Endothelial cell of umbilical vein (primary cell): ENCODE data around the gene SEMA3G. TPM values are rescaled to one million over a fixed set of nuclear protein-coding genes. Genes with fewer than 3 reads are reported as not detected.

Source experiments
- BruUV-seq: library from RNA; stranded (reverse); fragments of 400-500 nt; replicated peaks from 2 replicates; lab custom pipeline; 2021; lab: Mats Ljungman, UMichigan
- CTCF ChIA-PET: fragments of 300-600, 350-600 bp; sonication (Branson Sonifier 250); formaldehyde crosslinking; loops from one replicate; lab custom pipeline; 2021; ENCODE audit warnings: antibody characterized with exemption, inconsistent platforms; lab: Charles Lee
- POLR2A ChIA-PET: fragments of 300-600, 350-600 bp; sonication (Branson Sonifier 250); formaldehyde crosslinking; loops from one replicate; lab custom pipeline; 2021; ENCODE audit warnings: antibody characterized with exemption, inconsistent platforms; lab: Charles Lee
- DNase-seq: peaks from one replicate; pipeline ENCODE4 v3.0.0-alpha.2; 2011; ENCODE audit warnings: low read depth, low spot score
- FAIRE-seq: peaks from 2 replicates; lab custom pipeline; 2011; peaks lifted over from hg19 to GRCh38; lab: Jason Lieb, UNC
- H2AFZ ChIP-seq: 2 replicates; pipeline ENCODE4 v1.6.0; 2012; ENCODE audit warnings: low read depth, low read length, control low read depth, inconsistent platforms
- H3K27ac ChIP-seq: 2 replicates; pipeline ENCODE4 v1.5.1; 2011; ENCODE audit warnings: low read depth, mild to moderate bottlenecking, control low read depth, low read length, moderate library complexity; ENCODE audit not compliant: insufficient read depth
- H3K27me3 ChIP-seq, 2 experiments: 2 replicates each; pipeline versions ENCODE4 v1.6.0 to v1.6.1; 2011; ENCODE audit warnings: low read length in 2 of 2, mixed read lengths in 1 of 2; ENCODE audit not compliant: control insufficient read depth in 2 of 2, insufficient read depth in 2 of 2
- H3K36me3 ChIP-seq, 2 experiments: 2 replicates in 1 of 2; 3 replicates in 1 of 2; pipeline ENCODE4 v1.5.1; 2011; ENCODE audit warnings: low read length in 2 of 2, mild to moderate bottlenecking in 1 of 2, moderate library complexity in 1 of 2; ENCODE audit not compliant: control insufficient read depth in 2 of 2, insufficient read depth in 2 of 2; ENCODE audit errors: extremely low read depth in 1 of 2
- H3K4me1 ChIP-seq: 3 replicates; pipeline ENCODE4 v1.5.1; 2011; ENCODE audit warnings: mild to moderate bottlenecking, low read length; ENCODE audit not compliant: control insufficient read depth, insufficient read depth; ENCODE audit errors: extremely low read depth
- H3K4me2 ChIP-seq: 2 replicates; pipeline ENCODE4 v1.6.1; 2011; ENCODE audit warnings: low read length, control low read depth, mixed read lengths; ENCODE audit not compliant: insufficient read depth
- H3K4me3 ChIP-seq, 3 experiments: fragments of 200-600 bp in 1 of 3; sonication (generic), shearing (Covaris generic) in 1 of 3; replicated peaks in 1 of 3; 2 replicates each; pipeline ENCODE4 v1.5.1; 2011 to 2016; ENCODE audit warnings: control low read depth in 3 of 3, low read length in 3 of 3, mild to moderate bottlenecking in 2 of 3, inconsistent platforms in 1 of 3, low read depth in 1 of 3, moderate library complexity in 1 of 3; ENCODE audit not compliant: insufficient read depth in 1 of 3
- H3K79me2 ChIP-seq: 2 replicates; pipeline ENCODE4 v1.6.0; 2012; ENCODE audit warnings: low read length, inconsistent platforms; ENCODE audit not compliant: control insufficient read depth, insufficient read depth
- H3K9ac ChIP-seq: replicated peaks from 2 replicates; pipeline ENCODE3; 2011; ENCODE audit warnings: low read length, control low read depth; ENCODE audit not compliant: insufficient read depth; ENCODE audit errors: extremely low read depth
- H3K9me1 ChIP-seq: replicated peaks from 3 replicates; pipeline ENCODE4 v1.6.0; 2011; ENCODE audit warnings: mild to moderate bottlenecking, low read length; ENCODE audit not compliant: control insufficient read depth, insufficient read depth; ENCODE audit errors: extremely low read depth
- H3K9me3 ChIP-seq: replicated peaks from 2 replicates; pipeline ENCODE4 v1.5.1; 2012; ENCODE audit warnings: low read length, inconsistent platforms; ENCODE audit not compliant: control insufficient read depth, insufficient read depth
- H4K20me1 ChIP-seq: replicated peaks from 2 replicates; pipeline ENCODE3; 2011; ENCODE audit warnings: mild to moderate bottlenecking, low read length; ENCODE audit not compliant: control insufficient read depth, insufficient read depth; ENCODE audit errors: extremely low read depth
- EZH2 ChIP-seq: IDR thresholded peaks from 2 replicates; pipeline ENCODE4 v1.6.1; 2012; ENCODE audit warnings: borderline replicate concordance, low read depth, mild to moderate bottlenecking, moderate library complexity, low read length, inconsistent platforms; ENCODE audit not compliant: severe bottlenecking
- FOS ChIP-seq: IDR thresholded peaks from 2 replicates; pipeline ENCODE4 v1.6.1; 2011; ENCODE audit warnings: mild to moderate bottlenecking, low read length, moderate library complexity, borderline replicate concordance; ENCODE audit not compliant: insufficient read depth
- GATA2 ChIP-seq: IDR thresholded peaks from 2 replicates; pipeline ENCODE4 v1.7.0; 2011; ENCODE audit warnings: low read depth, mild to moderate bottlenecking, moderate library complexity, mixed read lengths, low read length; ENCODE audit not compliant: insufficient read length, insufficient read depth
- JUN ChIP-seq: IDR thresholded peaks from 2 replicates; pipeline ENCODE4 v1.6.1; 2011; ENCODE audit warnings: borderline replicate concordance, low read depth; ENCODE audit not compliant: insufficient read length, insufficient read depth
- MAX ChIP-seq: IDR thresholded peaks from 2 replicates; pipeline ENCODE4 v1.6.1; 2011; ENCODE audit not compliant: insufficient read depth, insufficient read length
- MYC ChIP-seq: IDR thresholded peaks from one replicate; pipeline ENCODE4 v1.6.1; 2011; ENCODE audit warnings: mild to moderate bottlenecking, low read depth, low read length
- POLR2A ChIP-seq: IDR thresholded peaks from 2 replicates; pipeline ENCODE4 v1.6.1; 2012; ENCODE audit warnings: low read depth, mild to moderate bottlenecking, control low read depth, low read length
- POLR2AphosphoS5 ChIP-seq: IDR thresholded peaks from 2 replicates; pipeline ENCODE4 v1.6.1; 2012; ENCODE audit warnings: low read depth, mild to moderate bottlenecking, control low read depth, low read length, moderate library complexity; ENCODE audit not compliant: insufficient read depth
- dilution Hi-C: fragments of 300-500 bp; cut with MboI; formaldehyde crosslinking; loops from one replicate; pipeline ENCODE4 v1.15.0; 2019; ENCODE audit warnings: low sequenced_read_pairs; ENCODE audit not compliant: extremely low pct_ligation_motif_present
- intact Hi-C: fragments of 100-400 bp; cut with micrococcal nuclease; formaldehyde crosslinking; loops from one replicate; pipeline ENCODE4 v1.10.0; 2022
- polyA plus RNA-seq, 4 experiments: library from polyadenylated mRNA; depleted of rRNA in 3 of 4; stranded (reverse) in 3 of 4; unstranded in 1 of 4; fragments of >200 nt; gene quantifications; 2 replicates each; pipeline versions ENCODE4 v1.2.1 to v1.2.3, GENCODE V29; 2011 to 2012; ENCODE audit warnings: missing spikeins in 1 of 4
- total RNA-seq: library from RNA; stranded (reverse); gene quantifications from 2 replicates; pipeline ENCODE4 v1.2.3, GENCODE V29; 2021
- TF ChIP-seq, protein P1 (sequence below), 2 donors: IDR thresholded peaks; 1 replicate in 1 of 2; 2 replicates in 1 of 2; pipeline ENCODE4 v1.5.1; 2011; ENCODE audit warnings: low read length in 2 of 2, mild to moderate bottlenecking in 2 of 2, moderate library complexity in 2 of 2, control low read depth in 1 of 2, inconsistent platforms in 1 of 2, low read depth in 1 of 2; ENCODE audit not compliant: insufficient read depth in 1 of 2; ENCODE audit errors: extremely low read depth in 1 of 2

SEMA3G gene
- total and polyA plus RNA-seq, 2 donors (not counting 3 experiments of a cell fraction or from before 2014, with no cell fraction given): 22.6 to 27.9 TPM

GRCh38 chr3:52396011-52396906 is 48.6 kb downstream of the SEMA3G start:
- FAIRE-seq (no peak), DNase-seq (no peak)
- Histone ChIP-seq H4K20me1 (no peaks in the 10 kb centered on the region), H2AFZ (no peak overlapping the region), H3K9ac (no peak overlapping the region), H3K4me3 (no peak overlapping the region), H3K79me2 (no peaks in the 10 kb centered on the region), H3K9me1 (no peaks in the 10 kb centered on the region), H3K36me3 (peaks cover 0 to 4% of the 10 kb centered on the region in 2 experiments), H3K27ac (no peak overlapping the region), H3K4me1 (no peaks in the 10 kb centered on the region), H3K4me2 (no peak overlapping the region), H3K27me3 (no peaks in the 10 kb centered on the region), H3K9me3 (no peaks in the 10 kb centered on the region)
- intact Hi-C loops: no loop called here
- POLR2A ChIA-PET: no interaction called here
- dilution Hi-C loops: no loop called here
- no peak for TF ChIP-seq POLR2A
- TF ChIP-seq, protein P1, sequence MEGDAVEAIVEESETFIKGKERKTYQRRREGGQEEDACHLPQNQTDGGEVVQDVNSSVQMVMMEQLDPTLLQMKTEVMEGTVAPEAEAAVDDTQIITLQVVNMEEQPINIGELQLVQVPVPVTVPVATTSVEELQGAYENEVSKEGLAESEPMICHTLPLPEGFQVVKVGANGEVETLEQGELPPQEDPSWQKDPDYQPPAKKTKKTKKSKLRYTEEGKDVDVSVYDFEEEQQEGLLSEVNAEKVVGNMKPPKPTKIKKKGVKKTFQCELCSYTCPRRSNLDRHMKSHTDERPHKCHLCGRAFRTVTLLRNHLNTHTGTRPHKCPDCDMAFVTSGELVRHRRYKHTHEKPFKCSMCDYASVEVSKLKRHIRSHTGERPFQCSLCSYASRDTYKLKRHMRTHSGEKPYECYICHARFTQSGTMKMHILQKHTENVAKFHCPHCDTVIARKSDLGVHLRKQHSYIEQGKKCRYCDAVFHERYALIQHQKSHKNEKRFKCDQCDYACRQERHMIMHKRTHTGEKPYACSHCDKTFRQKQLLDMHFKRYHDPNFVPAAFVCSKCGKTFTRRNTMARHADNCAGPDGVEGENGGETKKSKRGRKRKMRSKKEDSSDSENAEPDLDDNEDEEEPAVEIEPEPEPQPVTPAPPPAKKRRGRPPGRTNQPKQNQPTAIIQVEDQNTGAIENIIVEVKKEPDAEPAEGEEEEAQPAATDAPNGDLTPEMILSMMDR (IDR thresholded peaks at IDR 0.05; ENCODE audit: extremely low read depth in 1 of 2, insufficient read depth in 1 of 2, low read depth in 1 of 2, low read length in 2 of 2): no peak
- TF ChIP-seq FOS: no peak
- TF ChIP-seq EZH2: no peak
- TF ChIP-seq GATA2: no peak
- TF ChIP-seq MAX: no peak
- TF ChIP-seq JUN: no peak
- no peak for TF ChIP-seq MYC
- TF ChIP-seq POLR2AphosphoS5: no peak
- CTCF ChIA-PET: interaction anchor here (0.7 kb wide), 1 partner anchor 30 kb away, joined by 3 read pairs; no protein-coding TSS in a partner anchor
- no TSS peak for BruUV-seq
